GM19351 (cell line): ENCODE measurements around the gene TRIM5.
"Not testable (repeated sequence)": the region's sequence is repeated elsewhere in the genome, so short reads cannot be mapped to it uniquely, and the experiment has no call there.

ENCODE experiments used
- ATAC-seq: cut with Tn5 transposase; IDR thresholded peaks from one replicate; pipeline ENCODE4 v1.9.1; 2021; ENCODE audit warnings: mild to moderate bottlenecking, moderate library complexity; ENCODE audit not compliant: unreplicated experiment

Gene TRIM5

GRCh38 chr11:5684646-5685362, at the start of gene TRIM5:
Gene TRIM5 (minus strand): TSS chr11:5685074. CDS start chr11:5680177, 4,897 bp downstream.
- peak; percentile 70 for ATAC-seq

- ATAC-seq, result no peak
Measured at GRCh38 chr11:5727691-5728090, 42.8 kb upstream of the TRIM5 start.

GRCh38 chr11:5726351-5726750, 41.5 kb upstream of the TRIM5 start:
- ATAC-seq, result no peak

- no peak for ATAC-seq
Measured at GRCh38 chr11:5722622-5723021, 37.7 kb upstream of the TRIM5 start.

GRCh38 chr11:5719703-5720495, 35.0 kb upstream of the TRIM5 start:
- ATAC-seq, result no peak

DNA sequence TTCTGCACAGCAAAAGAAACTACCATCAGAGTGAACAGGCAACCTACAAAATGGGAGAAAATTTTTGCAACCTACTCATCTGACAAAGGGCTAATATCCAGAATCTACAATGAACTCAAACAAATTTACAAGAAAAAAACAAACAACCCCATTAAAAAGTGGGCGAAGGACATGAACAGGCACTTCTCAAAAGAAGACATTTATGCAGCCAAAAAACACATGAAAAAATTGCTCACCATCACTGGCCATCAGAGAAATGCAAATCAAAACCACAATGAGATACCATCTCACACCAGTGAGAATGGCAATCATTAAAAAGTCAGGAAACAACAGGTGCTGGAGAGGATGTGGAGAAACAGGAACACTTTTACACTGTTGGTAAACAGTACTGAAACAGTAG, 31.6 kb upstream of the TRIM5 start:
- ATAC-seq, result not testable (repeated sequence)

- no peak for ATAC-seq
Measured at GRCh38 chr11:5713695-5714094, 28.8 kb upstream of the TRIM5 start.

DNA sequence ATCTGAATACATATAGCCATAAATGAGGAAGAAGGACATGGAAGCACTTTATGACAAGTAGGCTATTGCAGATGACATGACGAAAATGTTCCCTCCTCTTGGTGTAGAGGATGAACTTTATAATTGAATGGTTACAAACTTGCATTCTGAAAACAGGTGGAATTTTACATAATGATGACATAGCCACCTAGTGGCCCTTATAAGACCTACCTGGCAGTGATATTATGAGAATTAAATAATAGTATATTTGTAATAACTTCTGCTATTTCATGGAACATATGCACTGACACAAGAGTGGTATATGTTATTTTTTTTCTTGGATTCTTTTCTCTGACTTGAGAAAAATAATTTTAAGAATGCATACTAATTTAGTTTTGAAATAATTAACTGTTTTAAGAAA, 27.6 kb upstream of the TRIM5 start:
- peak; percentile 72 for ATAC-seq

DNA sequence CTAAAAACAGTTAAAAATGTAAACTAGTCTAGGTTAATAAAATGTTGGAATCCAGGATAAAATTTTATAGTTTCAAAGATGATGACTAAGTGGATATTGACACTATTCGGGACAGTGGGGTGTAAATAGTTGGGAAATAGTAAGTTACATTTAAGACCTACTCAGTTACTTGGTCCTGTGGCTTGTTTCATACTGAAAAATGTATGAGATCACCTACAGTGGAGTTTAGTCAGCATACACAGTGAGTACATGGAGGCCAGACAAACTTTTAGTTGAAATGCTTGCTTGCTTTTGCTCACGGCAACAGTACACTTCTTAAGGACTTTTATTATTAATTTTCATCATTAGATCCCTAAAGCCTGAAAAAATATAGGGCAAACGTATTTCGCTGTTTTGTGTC, 20.8 kb upstream of the TRIM5 start:
- ATAC-seq, result no peak

DNA sequence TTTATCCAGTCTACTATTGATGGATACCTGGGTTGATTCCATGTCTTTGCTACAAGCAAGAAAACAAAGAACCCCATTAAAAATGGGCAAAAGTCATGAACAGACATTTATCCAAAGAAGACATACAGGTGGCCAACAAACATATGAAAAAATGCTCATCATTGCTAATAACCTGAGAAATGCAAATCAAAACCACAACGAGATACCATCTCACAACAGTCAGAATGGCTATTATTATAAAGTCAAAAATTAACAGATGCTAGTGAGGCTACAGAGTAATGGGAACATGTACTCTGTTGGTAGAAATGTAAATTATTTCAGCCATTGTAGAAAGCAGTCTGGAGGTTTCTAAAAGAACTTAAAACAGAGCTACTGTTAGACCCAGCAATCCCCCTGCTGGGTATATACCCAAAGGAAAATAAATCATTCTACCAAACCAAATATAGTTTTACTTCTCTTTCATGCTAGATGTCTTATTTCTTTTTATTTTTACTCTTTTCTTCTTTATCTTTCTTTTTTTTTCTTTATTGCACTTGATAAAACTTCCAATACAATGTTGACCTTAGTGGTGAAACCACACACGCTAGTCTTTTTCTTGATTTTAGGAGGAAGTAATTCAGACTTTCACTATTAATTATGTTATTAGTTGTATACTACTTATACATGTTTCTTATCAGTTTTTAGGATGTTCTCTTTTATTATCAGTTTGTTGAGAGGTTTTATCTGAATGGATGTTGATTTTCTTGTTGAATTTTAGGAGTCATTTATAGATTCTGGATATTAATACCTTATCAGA, 19.1 kb upstream of the TRIM5 start:
- ATAC-seq, result peak; percentile 55

DNA sequence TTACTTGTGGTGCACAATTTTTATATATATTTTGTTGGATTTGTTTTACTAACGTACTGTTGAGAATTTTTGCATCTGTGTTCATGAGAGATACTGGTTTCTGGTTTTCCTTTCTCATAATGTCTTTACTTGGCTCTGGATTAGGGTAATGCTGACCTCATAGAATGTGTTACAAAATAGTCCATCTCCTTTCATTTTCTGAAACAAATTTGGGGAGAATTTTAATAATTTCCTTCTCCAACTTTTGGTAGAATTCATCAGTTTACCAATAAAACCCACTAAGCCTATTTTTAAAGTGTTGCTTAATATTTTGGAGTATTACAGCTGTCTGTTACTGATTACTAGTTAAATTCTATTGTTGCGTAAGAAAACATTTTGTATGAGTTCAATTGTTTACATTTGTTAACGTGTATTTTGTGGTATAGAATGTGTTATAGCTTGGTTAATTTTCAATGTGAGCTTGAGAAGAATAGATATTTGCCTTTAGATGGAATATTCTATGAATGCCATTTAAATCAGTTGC, 16.2 kb upstream of the TRIM5 start:
- ATAC-seq, result no peak

GRCh38 chr11:5700421-5701054, 15.7 kb upstream of the TRIM5 start:
- ATAC-seq, result no peak

DNA sequence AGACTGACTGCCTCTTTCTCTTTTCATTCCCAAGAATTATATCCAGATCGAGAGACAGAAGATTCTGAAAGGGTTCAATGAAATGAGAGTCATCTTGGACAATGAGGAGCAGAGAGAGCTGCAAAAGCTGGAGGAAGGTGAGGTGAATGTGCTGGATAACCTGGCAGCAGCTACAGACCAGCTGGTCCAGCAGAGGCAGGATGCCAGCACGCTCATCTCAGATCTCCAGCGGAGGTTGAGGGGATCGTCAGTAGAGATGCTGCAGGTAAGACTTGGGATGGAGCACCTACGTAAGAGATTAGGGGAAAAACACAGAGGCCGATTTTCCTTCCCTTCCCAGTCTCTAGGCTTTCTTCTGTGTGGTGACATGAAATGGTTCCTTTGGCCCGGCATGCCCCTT, 13.4 kb upstream of the TRIM5 start:
- no peak for ATAC-seq

DNA sequence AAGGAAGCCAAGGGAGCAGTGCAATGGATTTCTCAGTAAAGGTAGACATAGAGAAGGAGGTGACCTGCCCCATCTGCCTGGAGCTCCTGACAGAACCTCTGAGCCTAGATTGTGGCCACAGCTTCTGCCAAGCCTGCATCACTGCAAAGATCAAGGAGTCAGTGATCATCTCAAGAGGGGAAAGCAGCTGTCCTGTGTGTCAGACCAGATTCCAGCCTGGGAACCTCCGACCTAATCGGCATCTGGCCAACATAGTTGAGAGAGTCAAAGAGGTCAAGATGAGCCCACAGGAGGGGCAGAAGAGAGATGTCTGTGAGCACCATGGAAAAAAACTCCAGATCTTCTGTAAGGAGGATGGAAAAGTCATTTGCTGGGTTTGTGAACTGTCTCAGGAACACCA, 11.3 kb upstream of the TRIM5 start:
- no peak for ATAC-seq

DNA sequence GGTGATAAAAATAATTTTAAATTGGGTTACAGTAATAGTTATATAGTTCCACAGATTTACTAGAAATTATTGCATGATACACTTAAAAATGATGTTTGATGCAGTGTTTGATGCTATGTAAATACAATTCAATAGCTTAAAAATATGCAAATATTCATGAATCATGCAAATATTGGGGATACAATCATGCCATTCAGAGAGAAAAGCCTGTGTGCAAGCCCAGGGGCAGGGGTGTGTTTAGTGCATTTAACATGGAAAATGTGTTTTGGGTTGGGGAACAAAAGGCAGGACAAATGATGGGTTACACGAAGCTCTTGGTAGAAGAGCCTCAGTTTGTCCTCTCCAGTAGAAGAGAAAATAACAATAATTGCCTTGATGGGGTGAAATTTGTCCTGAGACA, 10.7 kb upstream of the TRIM5 start:
- ATAC-seq, result no peak

DNA sequence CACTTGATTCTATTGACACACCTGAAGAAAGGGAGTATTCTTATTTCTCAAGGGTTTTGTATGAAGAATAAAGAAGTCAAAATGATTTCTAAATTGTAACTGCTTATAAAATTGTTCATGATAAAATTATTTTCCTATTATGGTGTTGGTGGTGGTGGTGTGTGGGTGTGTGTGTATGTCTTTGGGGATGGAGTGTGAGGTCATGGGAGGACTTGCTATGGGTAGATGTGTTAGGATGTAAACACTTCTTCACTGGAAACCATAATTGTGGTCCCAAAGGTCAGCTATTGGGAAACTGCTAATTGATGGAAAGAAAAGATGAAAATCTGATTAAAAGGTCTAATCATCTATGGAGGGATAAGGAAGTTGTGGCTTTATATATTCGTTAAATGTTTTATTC, 9.8 kb upstream of the TRIM5 start:
- no peak for ATAC-seq

- no peak for ATAC-seq
Measured at GRCh38 chr11:5691964-5692361, 7.1 kb upstream of the TRIM5 start.

DNA sequence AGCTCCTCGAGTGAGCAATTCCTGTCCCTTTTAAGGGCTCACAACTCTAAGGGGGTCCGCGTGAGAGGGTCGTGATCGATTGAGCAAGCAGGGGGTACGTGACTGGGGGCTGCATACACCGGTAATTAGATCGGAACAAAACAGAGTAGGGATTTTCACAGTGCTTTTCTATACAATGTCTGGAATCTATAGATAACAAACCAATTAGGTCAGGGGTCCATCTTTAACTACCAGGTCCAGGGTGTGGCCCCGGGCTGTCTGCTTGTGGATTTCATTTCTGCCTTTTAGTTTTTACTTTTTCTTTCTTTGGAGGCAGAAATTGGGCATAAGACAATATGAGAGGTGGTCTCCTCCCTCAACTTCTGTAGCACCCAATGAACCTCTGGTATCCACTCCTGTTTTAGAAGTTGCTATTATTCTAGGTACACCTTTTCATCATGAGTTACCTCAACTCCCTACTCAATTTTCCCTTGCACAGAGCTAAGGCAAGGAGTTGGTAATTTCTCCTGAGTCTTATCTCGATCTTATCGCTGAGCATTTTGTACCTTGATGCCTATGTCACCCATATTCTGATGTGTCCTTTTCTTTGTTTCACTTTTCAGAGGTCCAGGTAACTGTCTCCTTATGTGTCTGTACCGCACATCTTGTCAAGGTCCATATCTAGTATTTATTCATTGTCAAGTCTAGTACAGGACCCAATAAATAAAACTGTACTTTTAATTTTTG, 6.5 kb upstream of the TRIM5 start:
- not testable (repeated sequence) for ATAC-seq

GRCh38 chr11:5690736-5691135, 5.9 kb upstream of the TRIM5 start:
- no peak for ATAC-seq

GRCh38 chr11:5690216-5690615, 5.3 kb upstream of the TRIM5 start:
- no peak for ATAC-seq
